Activated gamma-delta T cell (primary cell): ENCODE data around the gene SAPCD2.
A peak's percentile ranks its signal among the peaks of the same experiment; 100 is the strongest.
"Not testable (repeated sequence)": the region's sequence is repeated elsewhere in the genome, so short reads cannot be mapped to it uniquely, and the experiment has no call there.

ENCODE experiments used
- DNase-seq: peaks from one replicate; lab custom pipeline; 2025; lab: John Stamatoyannopoulos, UW
- total RNA-seq, 2 donors: gene quantifications; one replicate each; lab custom pipeline; 2026; lab: John Stamatoyannopoulos, UW

SAPCD2 gene, protein sequence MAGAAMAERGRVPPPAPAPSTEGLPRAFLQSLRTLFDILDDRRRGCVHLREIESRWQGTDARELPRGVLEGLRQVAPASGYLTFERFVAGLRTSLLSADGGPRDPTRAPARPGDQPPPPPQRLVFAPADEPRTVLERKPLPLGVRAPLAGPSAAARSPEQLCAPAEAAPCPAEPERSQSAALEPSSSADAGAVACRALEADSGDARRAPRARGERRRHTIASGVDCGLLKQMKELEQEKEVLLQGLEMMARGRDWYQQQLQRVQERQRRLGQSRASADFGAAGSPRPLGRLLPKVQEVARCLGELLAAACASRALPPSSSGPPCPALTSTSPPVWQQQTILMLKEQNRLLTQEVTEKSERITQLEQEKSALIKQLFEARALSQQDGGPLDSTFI
- 0.56 to 1.9 reads per million in 2 donors for total RNA-seq

DNA sequence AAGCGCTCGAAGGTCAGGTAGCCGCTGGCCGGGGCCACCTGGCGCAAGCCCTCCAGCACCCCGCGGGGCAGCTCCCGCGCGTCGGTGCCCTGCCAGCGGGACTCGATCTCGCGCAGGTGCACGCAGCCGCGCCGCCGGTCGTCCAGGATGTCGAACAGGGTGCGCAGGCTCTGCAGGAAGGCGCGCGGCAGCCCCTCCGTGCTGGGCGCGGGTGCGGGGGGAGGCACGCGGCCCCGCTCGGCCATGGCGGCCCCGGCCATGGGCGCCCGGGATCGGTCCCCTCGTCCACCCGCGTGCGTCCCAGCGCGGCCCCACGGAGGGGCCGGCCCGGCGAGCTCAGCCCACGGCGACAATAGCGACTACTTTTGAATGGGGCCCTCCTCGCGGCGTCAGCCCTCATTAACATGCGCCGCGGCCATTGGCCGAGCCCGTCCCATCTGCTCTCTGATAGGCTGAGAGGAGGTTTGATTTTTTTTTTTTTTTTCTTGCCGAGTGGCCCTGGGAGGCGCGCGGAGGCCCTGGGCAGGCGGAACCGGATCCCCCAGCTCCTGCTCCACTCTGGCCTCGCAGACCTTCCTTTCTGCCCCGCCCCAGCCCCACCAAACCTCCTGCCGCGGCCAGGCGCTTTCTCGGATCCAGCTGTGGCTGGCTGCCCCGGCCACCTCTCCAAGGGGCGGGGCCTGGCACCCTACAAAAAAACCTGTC lies at the start of gene SAPCD2:
Gene SAPCD2 (minus strand): TSS at position 357 of the 705 bp plus-strand sequence. CDS start 97 bp downstream, at position 260.
- DNase-seq, result peak; percentile 76

GRCh38 chr9:137118092-137118603 lies 47.8 kb upstream of the SAPCD2 start:
- DNase-seq, result not testable (repeated sequence)

DNA sequence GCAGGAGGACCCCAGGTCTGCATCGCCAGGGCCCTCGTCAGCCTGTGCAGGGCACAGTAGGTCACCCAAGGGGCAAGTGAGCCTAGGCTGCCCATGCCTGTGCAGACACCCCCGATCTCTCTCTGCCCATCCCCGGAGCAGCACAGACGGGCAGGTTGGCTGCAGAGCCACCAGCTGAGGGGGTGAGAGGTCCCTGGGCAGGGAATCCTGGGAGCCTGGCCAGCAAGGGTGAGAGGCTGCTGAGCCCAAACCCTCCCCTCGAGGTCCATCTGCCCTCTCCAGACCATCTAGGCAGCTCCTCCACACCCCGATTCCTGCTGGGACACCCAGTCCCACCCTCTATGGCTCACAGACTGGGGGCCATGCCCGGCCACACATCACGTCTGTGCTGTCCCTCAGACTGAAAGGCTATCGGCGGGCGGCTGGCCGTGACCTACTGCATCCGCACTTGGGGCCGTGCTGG lies 46.9 kb upstream of the SAPCD2 start:
- no peak for DNase-seq

- DNase-seq, result no peak
These were observed 46.4 kb upstream of the SAPCD2 start for GRCh38 chr9:137116728-137117127.

- no peak for DNase-seq
These were observed 45.7 kb upstream of the SAPCD2 start for GRCh38 chr9:137116027-137116507.

DNA sequence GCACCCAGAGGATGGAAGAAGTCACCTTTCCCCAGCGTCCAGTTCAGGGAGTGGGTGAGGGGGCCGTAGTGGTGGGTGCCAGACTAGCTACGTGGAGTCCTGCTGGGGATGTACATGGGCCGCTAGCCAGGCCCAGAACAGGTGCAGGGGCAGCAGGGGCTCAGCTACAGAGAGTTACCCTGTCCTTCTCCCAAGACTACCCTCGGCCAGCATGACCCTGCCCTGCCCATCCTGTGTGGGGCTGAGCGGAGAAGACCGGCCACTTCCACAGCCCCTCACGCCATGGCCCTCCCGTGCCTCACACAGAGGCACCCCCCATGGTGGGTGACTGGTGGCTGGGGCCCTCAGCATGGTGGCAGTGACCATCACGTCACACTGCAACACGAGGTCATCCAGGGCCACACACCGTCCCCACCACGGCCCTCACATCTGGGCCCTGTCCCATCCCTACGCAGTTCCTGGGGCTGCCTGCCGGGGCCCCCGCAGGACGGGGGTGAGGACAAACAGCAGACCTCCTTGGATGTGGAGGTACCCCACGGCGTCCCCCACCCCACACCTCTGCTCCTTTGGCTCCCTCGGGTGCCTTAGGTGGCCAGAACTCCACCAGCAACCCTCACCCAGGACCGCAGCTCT lies 45.2 kb upstream of the SAPCD2 start:
- DNase-seq, result no peak

DNA sequence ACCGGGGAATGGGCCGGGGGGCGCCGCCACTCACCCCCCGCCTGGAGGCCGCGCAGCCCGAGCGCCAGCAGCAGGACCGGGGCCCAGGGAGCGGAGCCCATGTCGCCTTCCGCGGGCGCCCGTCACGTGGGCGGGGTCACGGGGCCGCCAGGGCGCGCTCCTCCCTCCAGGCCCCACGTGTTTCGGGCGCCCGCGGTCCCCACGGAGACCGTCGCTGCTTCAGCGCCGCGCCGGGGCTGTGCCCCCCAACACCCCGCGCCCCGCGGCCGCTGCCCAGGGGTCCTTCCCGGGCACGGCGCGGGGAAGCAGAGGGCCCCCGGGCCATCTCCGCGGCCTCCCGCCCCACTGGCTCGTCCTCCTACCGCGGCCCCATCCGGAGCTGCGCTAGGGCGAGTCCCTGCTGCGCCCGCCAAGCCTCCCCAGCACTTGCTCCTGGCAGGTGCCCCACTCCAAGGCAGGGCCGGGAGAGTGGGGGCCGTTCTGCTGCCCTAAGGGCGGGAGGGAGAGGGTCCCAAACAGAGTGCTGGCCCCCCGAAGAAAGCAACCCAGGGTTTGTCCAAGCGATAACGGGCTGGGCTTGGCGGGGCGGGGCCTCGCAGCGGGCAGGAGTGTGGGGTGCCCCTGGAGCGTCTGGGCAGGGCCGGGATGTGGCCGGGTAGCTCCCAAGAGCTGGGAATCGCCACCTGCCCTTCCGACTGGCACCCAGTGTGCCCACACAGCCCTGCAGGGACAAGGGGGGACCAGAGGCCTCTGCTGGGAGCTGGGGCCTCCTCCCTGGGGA lies 44.4 kb upstream of the SAPCD2 start, which contains the start of gene DPP7:
Gene DPP7 (minus strand): TSS at position 121 of the 781 bp plus-strand sequence. CDS start 20 bp downstream, at position 101.
- DNase-seq, result peak; percentile 69

GRCh38 chr9:137114220-137114612 lies 43.9 kb upstream of the SAPCD2 start:
- no peak for DNase-seq

DNA sequence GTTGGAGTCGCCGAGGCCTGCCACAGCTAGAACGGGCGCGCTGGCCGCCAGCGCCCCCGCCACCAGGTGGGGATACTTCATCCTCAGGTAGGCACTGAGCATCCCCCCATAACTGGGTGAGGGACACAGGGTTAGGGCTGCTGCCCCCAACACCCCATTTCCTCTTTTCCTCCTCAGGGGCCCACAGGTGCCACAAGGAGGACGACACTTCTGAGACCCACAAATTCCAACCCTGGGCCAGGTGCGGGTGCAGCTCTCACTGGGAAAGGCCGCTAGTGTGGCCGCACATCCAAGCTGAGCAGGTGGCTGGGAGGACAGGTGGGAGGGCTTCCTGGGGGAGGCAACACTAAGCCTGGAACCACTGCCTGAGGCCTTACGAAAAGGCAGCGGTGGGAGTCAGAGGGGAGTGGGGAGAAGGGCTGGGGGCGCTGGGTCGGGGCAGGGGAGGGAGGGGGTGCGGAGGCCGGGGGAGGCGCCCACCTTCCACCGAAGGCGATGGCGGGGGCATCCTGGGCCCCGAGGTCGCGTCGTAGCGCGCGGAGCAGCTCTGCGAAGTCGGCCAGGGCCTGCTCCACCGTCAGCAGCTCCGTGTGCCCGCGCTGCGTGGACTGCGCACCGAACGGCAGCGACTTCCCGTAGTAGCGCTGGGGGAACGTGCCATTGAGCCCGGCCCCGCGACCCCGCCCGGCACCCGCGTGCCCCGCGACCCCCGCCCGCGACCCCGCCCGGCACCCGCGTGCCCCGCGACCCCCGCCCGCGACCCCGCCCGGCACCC lies 43.2 kb upstream of the SAPCD2 start:
- no peak for DNase-seq

- no peak for DNase-seq
These were observed 42.4 kb upstream of the SAPCD2 start for GRCh38 chr9:137112564-137113384.

DNA sequence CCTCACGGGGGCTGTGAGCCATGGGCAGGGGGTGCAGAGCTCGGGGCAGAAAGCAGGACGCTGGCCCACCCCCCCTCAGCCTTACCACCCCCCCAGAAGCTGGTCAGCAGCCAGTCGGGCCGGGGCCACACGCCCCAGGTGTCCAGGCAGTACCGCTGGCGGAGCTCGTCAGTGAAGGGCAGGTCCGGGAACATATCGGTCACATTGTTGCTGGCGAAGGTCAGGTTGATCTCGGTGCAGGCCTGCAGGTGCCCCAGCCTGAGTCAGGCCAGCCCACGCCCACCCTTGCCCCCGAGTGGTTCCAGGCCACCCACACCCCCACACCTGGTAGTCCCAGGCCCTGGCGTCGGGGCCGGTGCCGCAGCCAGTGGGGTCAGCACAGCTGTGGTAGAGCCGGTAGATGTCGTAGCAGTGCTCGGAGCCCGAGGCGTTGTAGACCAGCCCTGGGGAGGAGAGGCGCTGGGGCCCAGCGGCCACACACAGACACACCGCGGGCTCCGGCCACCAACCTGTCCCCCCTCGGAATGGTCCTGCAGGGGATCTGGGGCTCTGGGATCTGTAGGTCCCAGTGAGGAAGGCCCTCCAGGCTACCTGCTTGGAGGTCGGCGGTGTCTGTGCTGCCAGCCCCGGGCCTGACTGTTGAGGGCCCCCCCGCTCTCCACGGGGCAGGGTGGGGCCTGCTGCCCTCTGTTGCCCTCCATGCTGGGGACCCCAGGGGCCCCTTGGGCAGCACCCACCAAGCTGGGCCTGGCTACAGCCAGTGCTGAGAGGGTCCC lies 41.6 kb upstream of the SAPCD2 start:
- no peak for DNase-seq

- no peak for DNase-seq
These were observed 40.8 kb upstream of the SAPCD2 start for GRCh38 chr9:137110911-137111787.

- no peak for DNase-seq
These were observed 40.0 kb upstream of the SAPCD2 start for GRCh38 chr9:137110147-137110910.

GRCh38 chr9:137109250-137110146 lies 39.1 kb upstream of the SAPCD2 start:
- no peak for DNase-seq

GRCh38 chr9:137108608-137109249 lies 38.4 kb upstream of the SAPCD2 start:
- DNase-seq, result no peak
